CD14-positive monocyte (primary cell): ENCODE data around the gene GABBR2. TPM values are rescaled to one million over a fixed set of nuclear protein-coding genes. Genes with fewer than 3 reads are reported as not detected.

Experiments used
- DNase-seq, 3 donors: peaks; one replicate each; pipeline ENCODE4 v3.0.0-alpha.2; 2011 to 2022
- H2AFZ ChIP-seq: 2 replicates; pipeline ENCODE4 v1.6.0; 2012; ENCODE audit warnings: mild to moderate bottlenecking, low read depth, low read length, inconsistent platforms; ENCODE audit not compliant: insufficient read depth, poor library complexity, severe bottlenecking
- H3K27ac ChIP-seq, 2 donors: 1 replicate in 1 of 2; 2 replicates in 1 of 2; pipeline ENCODE4 v1.5.1; 2012 to 2013; ENCODE audit warnings: low read length in 2 of 2, control low read depth in 1 of 2, inconsistent platforms in 1 of 2, low read depth in 1 of 2, mild to moderate bottlenecking in 1 of 2
- H3K27me3 ChIP-seq, 2 donors: one replicate each; pipeline versions ENCODE4 v1.6.0 to v1.6.1; 2011 to 2013; ENCODE audit warnings: low read length in 2 of 2; ENCODE audit not compliant: control insufficient read depth in 2 of 2, insufficient read depth in 2 of 2
- H3K36me3 ChIP-seq, 2 donors: replicated peaks in 1 of 2; 1 replicate in 1 of 2; 2 replicates in 1 of 2; pipeline versions ENCODE4 v1.5.1 to v1.6.1; 2012 to 2013; ENCODE audit warnings: low read length in 2 of 2, control low read depth in 1 of 2, inconsistent platforms in 1 of 2, mild to moderate bottlenecking in 1 of 2; ENCODE audit not compliant: insufficient read depth in 2 of 2, control insufficient read depth in 1 of 2
- H3K4me1 ChIP-seq, 2 donors: 1 replicate in 1 of 2; 2 replicates in 1 of 2; pipeline versions ENCODE4 v1.5.1 to v1.6.1; 2012 to 2013; ENCODE audit warnings: low read length in 2 of 2, control low read depth in 1 of 2, inconsistent platforms in 1 of 2, mild to moderate bottlenecking in 1 of 2, moderate library complexity in 1 of 2; ENCODE audit not compliant: insufficient read depth in 2 of 2, control insufficient read depth in 1 of 2
- H3K4me2 ChIP-seq: replicated peaks from 2 replicates; pipeline ENCODE3; 2012; ENCODE audit warnings: low read length, moderate library complexity, mild to moderate bottlenecking; ENCODE audit not compliant: poor library complexity, severe bottlenecking; ENCODE audit errors: extremely low read depth
- H3K4me3 ChIP-seq, 3 experiments: fragments of 200-600 bp in 1 of 3; sonication (generic) in 1 of 3; replicated peaks in 1 of 3; 1 replicate in 2 of 3; 2 replicates in 1 of 3; pipeline ENCODE4 v1.5.1; 2011 to 2013; ENCODE audit warnings: low read length in 3 of 3, mild to moderate bottlenecking in 3 of 3, control low read depth in 2 of 3, low read depth in 2 of 3, inconsistent platforms in 1 of 3, moderate library complexity in 1 of 3
- H3K79me2 ChIP-seq: 2 replicates; pipeline ENCODE4 v1.6.0; 2012; ENCODE audit warnings: mild to moderate bottlenecking, control low read depth, inconsistent platforms, low read length, moderate library complexity; ENCODE audit not compliant: insufficient read depth
- H3K9ac ChIP-seq: 2 replicates; pipeline ENCODE4 v1.6.0; 2017; ENCODE audit warnings: low read length, mild to moderate bottlenecking; ENCODE audit not compliant: insufficient read depth, poor library complexity, severe bottlenecking
- H3K9me3 ChIP-seq, 2 donors: replicated peaks in 1 of 2; 1 replicate in 1 of 2; 2 replicates in 1 of 2; pipeline versions ENCODE4 v1.5.1 to v1.6.1; 2012 to 2013; ENCODE audit warnings: low read length in 2 of 2, control low read depth in 1 of 2; ENCODE audit not compliant: control insufficient read depth in 1 of 2, insufficient read depth in 1 of 2
- H4K20me1 ChIP-seq: 2 replicates; pipeline ENCODE4 v1.6.0; 2012; ENCODE audit warnings: mild to moderate bottlenecking, low read length, control low read depth, moderate library complexity; ENCODE audit not compliant: insufficient read depth
- H3K27ac Mint-ChIP-seq, 7 donors: one replicate each; pipeline ENCODE4 v1.8.0; 2020; ENCODE audit warnings: mild to moderate bottlenecking in 7 of 7, mixed read lengths in 7 of 7, moderate library complexity in 6 of 7, inconsistent platforms in 2 of 7
- H3K27me3 Mint-ChIP-seq, 3 donors: one replicate each; pipeline ENCODE4 v1.8.0; 2021 to 2022; ENCODE audit warnings: low read depth in 3 of 3, mild to moderate bottlenecking in 3 of 3, mixed read lengths in 3 of 3, moderate library complexity in 3 of 3, inconsistent platforms in 1 of 3
- H3K36me3 Mint-ChIP-seq, 2 donors: one replicate each; pipeline ENCODE4 v1.8.0; 2020; ENCODE audit warnings: mixed read lengths in 2 of 2, inconsistent platforms in 1 of 2, mild to moderate bottlenecking in 1 of 2
- H3K4me1 Mint-ChIP-seq: one replicate; pipeline ENCODE4 v1.8.0; 2020; ENCODE audit warnings: mild to moderate bottlenecking, mixed read lengths
- H3K4me3 Mint-ChIP-seq, 2 donors: one replicate each; pipeline ENCODE4 v1.8.0; 2020; ENCODE audit warnings: mild to moderate bottlenecking in 2 of 2, mixed read lengths in 2 of 2, moderate library complexity in 1 of 2
- H3K9me3 Mint-ChIP-seq, 7 donors: one replicate each; pipeline ENCODE4 v1.8.0; 2020 to 2022; ENCODE audit warnings: mixed read lengths in 7 of 7, mild to moderate bottlenecking in 6 of 7, moderate library complexity in 6 of 7, inconsistent platforms in 2 of 7
- CTCF ChIP-seq: fragments of 200-600 bp; IDR thresholded peaks from one replicate; pipeline ENCODE4 v1.8.0; 2022; ENCODE audit warnings: antibody characterized with exemption, mild to moderate bottlenecking
- WGBS: methylation state at CpG from one replicate; pipeline ENCODE4 v1.1.5; 2013; ENCODE audit warnings: missing lambda C conversion rate; ENCODE audit not compliant: insufficient coverage; 5-methylcytosine and 5-hydroxymethylcytosine counted together
- intact Hi-C, 2 donors: fragments of 100-400 bp; cut with micrococcal nuclease; formaldehyde crosslinking; loops; one replicate each; pipeline versions ENCODE4 v1.15.0 to v1.15.1; 2023
- polyA plus RNA-seq, 3 donors: library from polyadenylated mRNA; depleted of rRNA in 1 of 3; unstranded in 2 of 3; stranded (reverse) in 1 of 3; fragments of 300-500 nt in 2 of 3; fragments of >200 nt in 1 of 3; fragmentation: Illumina TruSeq in 2 of 3; gene quantifications; 1 replicate in 2 of 3; 2 replicates in 1 of 3; pipeline ENCODE4 v1.2.3, GENCODE V29; 2012 to 2021

The GABBR2 gene
- polyA plus RNA-seq, 3 donors = not detected

- Mint-ChIP-seq H3K9me3 (peaks cover 8 to 23% (median 18%) of the 10 kb centered on the region in 7 donors), H3K4me1 (no peaks in the 10 kb centered on the region), H3K4me3 (no peak overlapping the region), H3K36me3 (no peaks in the 10 kb centered on the region), H3K27me3 (peaks cover 2 to 9% (median 6%) of the 10 kb centered on the region in 3 donors), H3K27ac (no peak overlapping the region)
- Histone ChIP-seq H3K79me2 (no peaks in the 10 kb centered on the region), H3K27ac (no peak overlapping the region), H3K27me3 (no peaks in the 10 kb centered on the region), H3K9ac (no peak overlapping the region), H3K4me3 (no peak overlapping the region), H2AFZ (no peak overlapping the region), H3K4me2 (no peak overlapping the region), H3K36me3 (no peaks in the 10 kb centered on the region), H3K9me3 (peaks cover 12 to 19% of the 10 kb centered on the region in 2 donors), H3K4me1 (no peaks in the 10 kb centered on the region), H4K20me1 (no peaks in the 10 kb centered on the region)
- WGBS = 71% methylated on average over 2 of the region's 2 CpGs
- TF ChIP-seq CTCF = no peak
- no peak for DNase-seq
- intact Hi-C loops = no loop called here
These were observed 339.3 kb downstream of the GABBR2 start for GRCh38 chr9:98369471-98369870.

- H3K4me1 ChIP-seq = no peaks in the 10 kb centered on the region
- Mint-ChIP-seq H3K27me3 (peaks cover 4 to 11% (median 6%) of the 10 kb centered on the region in 3 donors), H3K36me3 (no peaks in the 10 kb centered on the region), H3K4me1 (no peaks in the 10 kb centered on the region), H3K4me3 (no peak overlapping the region), H3K9me3 (peaks cover 8 to 23% (median 18%) of the 10 kb centered on the region in 7 donors), H3K27ac (no peak overlapping the region)
- H4K20me1 ChIP-seq = no peaks in the 10 kb centered on the region
- no peak overlapping the region for H3K27ac ChIP-seq
- no peak overlapping the region for H3K4me3 ChIP-seq
- no peak for DNase-seq
- no peak for TF ChIP-seq CTCF
- no peak overlapping the region for H3K4me2 ChIP-seq
- no peaks in the 10 kb centered on the region for H3K27me3 ChIP-seq
- no peaks in the 10 kb centered on the region for H3K79me2 ChIP-seq
- H3K9me3 ChIP-seq = peaks cover 12 to 19% of the 10 kb centered on the region in 2 donors
- H2AFZ ChIP-seq = no peak overlapping the region
- no peaks in the 10 kb centered on the region for H3K36me3 ChIP-seq
- H3K9ac ChIP-seq = no peak overlapping the region
- intact Hi-C loops = no loop called here
- 89% methylated on average over 3 of the region's 6 CpGs for WGBS
These were observed 339.7 kb downstream of the GABBR2 start for GRCh38 chr9:98369066-98369425.
